CMK (cell line): ENCODE results near the gene RFPL4AL1.
A peak's percentile ranks its signal among the peaks of the same experiment; 100 is the strongest.
"Not testable (repeated sequence)": the region's sequence is repeated elsewhere in the genome, so short reads cannot be mapped to it uniquely, and the experiment has no call there.

ENCODE experiments used
- DNase-seq: peaks from one replicate; pipeline ENCODE4 v3.0.0-alpha.2; 2010; ENCODE audit warnings: low read depth

The RFPL4AL1 gene

DNA sequence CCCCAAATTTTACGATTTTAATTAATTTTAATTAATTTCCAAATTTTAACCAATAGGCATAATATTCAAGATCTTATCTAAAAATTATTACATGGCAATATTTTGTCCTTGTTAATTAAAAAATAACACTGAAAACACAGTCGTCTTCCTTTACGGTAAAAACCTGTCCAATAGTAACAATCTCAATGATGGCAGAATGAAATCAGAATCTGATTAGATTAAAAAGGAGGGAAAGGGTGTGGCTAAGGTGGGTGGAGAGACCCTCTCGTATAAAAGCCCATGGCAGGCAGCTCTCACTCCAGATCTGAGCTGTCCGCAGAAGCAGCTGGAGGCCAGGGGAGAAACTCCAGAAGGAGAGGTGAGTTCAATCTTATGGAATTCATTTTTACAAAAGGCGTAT, at the start of gene RFPL4AL1:
TSS of gene RFPL4AL1 (plus strand) at position 301 of the 400 bp plus-strand sequence. CDS start 2,687 bp downstream, outside the sequence.
- DNase-seq, result not testable (repeated sequence)

DNA sequence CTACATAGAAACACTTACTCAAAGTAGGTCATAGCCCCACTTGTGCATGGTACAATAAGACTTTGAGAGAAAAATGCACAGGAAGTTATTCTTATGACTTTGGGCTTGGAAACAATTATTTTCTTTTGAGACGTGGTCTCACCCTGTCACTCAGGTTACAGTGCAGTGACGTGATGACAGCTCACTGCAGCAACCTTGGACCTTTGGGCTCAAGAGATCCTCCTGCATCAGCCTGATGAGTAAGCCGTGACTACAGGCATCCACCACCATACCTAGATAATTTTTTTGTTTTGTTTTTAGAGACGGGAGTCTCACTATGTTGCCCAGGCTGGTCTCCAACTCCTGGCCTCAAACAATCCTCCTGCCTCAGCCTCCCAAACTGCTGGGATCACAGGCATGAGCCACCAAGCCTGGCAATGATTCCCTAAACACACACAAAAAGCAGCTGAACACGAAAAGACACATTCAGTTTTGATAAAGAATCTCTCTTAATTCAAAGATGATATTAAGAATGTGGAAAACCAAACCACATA, 48.6 kb upstream of the RFPL4AL1 start:
- no peak for DNase-seq

GRCh38 chr19:55720801-55721200, 48.1 kb upstream of the RFPL4AL1 start:
- DNase-seq, result no peak

DNA sequence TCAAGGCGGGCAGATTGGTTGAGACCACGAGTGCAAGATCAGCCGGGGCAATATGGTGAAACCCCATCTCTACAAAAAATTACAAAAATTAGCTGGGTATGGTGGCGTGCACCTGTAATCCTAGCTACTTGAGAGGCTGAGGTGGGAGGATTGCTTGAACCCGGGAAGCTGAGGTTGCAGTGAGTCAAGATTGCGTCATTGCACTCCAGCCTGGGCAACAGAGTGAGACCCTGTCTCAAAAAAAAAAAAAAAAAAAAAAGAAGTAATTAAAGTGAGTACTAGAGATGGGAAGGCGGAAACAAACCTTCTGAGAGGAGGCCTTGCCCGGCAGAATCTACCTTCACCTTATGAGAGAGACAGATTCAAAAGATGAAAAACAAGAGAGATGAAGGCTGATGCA, 45.4 kb upstream of the RFPL4AL1 start:
- no peak for DNase-seq

GRCh38 chr19:55730378-55730777, 38.5 kb upstream of the RFPL4AL1 start:
- not testable (repeated sequence) for DNase-seq

GRCh38 chr19:55738302-55738701, 30.6 kb upstream of the RFPL4AL1 start, which contains the start of gene NLRP9:
Gene NLRP9, minus strand, starts transcription at chr19:55738402. Its CDS starts 28 bp downstream, at chr19:55738374.
- DNase-seq, result no peak

GRCh38 chr19:55750715-55751114, 18.2 kb upstream of the RFPL4AL1 start:
- no peak for DNase-seq

- DNase-seq, result no peak
Measured at GRCh38 chr19:55753401-55753800, 15.5 kb upstream of the RFPL4AL1 start.

DNA sequence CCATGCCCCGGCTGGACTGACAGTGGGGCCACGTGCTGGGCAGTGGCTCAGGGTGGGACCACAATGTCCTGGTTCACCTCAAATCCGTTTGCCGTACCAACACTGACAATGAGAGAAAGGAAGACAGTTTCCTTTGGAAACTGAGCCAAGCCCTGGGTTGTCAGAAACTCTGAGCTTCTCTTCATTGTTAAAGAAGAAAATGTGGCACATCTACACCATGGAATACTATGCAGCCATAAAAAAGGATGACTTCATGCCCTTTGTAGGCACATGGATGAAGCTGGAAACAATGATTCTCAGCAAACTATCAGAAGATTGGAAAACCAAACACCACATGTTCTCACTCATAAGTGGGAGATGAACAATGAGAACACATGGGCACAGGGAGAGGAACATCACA, 12.1 kb upstream of the RFPL4AL1 start:
- DNase-seq, result not testable (repeated sequence)

- DNase-seq, result not testable (repeated sequence)
Measured at GRCh38 chr19:55758797-55759196, 10.1 kb upstream of the RFPL4AL1 start, which contains the start of gene RFPL4A. Gene RFPL4A, plus strand, starts transcription at chr19:55759097. Its CDS starts 2,704 bp downstream, at chr19:55761801.

DNA sequence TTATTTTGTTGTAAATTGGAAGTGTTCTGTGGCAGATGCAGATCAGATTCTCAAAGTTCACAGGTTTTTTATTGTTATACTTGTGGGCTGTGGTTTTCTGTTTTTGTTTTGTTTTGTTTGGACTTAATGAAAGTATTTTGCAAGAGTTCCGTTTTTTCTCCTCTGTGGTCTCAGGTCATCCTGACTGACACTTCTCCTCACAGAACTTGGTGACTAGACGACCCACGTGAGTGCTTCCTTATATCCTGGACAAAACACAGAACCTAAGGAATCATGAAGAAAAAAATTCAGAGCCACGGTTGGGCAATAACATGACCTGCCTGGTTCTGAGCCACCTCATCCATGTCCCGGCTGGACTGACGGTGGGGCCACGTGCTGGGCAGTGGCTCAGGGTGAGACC, 2.5 kb upstream of the RFPL4AL1 start:
- no peak for DNase-seq

DNA sequence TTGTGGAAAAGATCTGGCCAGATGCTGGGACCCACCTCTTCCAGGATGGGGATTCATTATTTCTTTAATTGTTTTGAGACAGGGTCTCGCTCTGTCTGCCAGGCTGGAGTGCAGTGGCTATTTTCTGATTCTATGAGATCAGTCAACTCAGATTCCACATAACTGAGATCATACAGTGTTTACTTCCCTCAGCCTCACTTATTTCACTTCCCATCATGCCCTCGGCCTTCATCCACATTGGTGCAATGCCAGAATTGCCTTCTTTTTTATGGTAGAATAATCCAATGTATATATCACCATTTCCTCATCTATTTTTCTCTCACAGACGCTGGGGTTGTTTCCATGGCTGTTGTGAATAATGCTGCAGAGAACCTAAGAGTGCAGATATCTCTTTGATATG, 714 bp downstream of the RFPL4AL1 start:
- not testable (repeated sequence) for DNase-seq

GRCh38 chr19:55777528-55777927, 8.6 kb downstream of the RFPL4AL1 start:
- no peak for DNase-seq

DNA sequence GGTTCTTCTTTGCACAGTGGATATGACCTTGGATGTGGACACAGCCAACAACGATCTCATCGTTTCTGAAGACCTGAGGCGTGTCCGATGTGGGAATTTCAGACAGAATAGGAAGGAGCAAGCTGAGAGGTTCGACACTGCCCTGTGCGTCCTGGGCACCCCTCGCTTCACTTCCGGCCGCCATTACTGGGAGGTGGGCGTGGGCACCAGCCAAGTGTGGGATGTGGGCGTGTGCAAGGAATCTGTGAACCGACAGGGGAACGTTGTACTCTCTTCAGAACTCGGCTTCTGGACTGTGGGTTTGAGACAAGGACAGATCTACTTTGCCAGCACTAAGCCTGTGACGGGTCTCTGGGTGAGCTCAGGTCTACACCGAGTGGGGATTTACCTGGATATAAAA, 9.4 kb downstream of the RFPL4AL1 start:
- no peak for DNase-seq

- DNase-seq, result no peak
Measured at GRCh38 chr19:55781112-55781511, 12.2 kb downstream of the RFPL4AL1 start.

GRCh38 chr19:55795021-55795420, 26.1 kb downstream of the RFPL4AL1 start:
- no peak for DNase-seq

GRCh38 chr19:55801416-55801815, 32.5 kb downstream of the RFPL4AL1 start:
- DNase-seq, result no peak

DNA sequence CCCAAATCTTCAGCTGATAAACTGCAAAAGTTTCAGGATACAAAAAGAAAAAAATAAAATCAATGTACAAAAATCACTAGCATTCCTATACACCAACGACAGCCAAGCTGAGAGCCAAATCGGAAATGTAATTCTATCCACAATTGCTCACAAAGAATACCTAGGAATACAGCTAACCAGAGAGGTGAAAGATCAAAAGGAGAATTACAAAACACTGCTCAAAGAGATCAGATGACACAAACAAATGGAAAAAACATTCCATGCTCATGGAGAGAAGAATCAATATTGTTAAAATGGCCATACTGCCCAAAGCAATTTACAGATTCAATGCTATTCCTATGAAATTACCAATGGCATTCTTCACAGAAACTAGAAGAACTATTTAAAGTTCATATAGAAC, 33.4 kb downstream of the RFPL4AL1 start:
- DNase-seq, result no peak

DNA sequence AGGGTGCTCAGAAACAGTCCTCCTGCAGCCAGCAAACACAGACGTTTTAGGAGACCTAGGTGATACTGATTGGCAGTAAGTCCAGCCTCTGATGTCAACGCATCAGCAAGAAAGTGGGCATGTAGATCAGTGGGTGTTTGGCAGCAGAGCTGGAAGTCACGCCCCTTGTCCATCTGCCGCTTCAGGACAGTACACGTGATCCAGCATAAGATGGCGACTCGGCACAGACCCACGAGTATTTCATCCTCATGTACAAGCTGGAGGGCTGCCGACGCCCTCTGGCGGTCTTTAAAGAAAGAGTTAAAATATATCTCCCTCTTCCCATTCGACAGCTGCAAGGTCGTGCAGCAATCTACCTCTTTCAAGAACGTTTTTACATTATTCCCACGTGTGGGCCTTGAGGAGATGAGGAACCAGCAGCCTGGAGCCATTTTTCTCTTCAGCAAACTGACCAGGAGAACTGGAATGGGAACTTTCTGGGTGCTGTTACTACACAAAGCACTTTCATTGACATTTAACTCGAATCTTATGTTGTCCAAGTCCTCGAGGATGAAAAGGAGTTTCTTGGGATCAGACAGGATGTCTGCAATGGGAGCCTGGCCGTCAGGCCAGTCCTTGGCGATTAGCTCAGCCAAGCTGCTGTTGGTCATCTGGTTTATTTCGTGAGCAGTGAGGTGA, 40.6 kb downstream of the RFPL4AL1 start:
- DNase-seq, result peak; percentile 92

- DNase-seq, result no peak
Measured at GRCh38 chr19:55811340-55811739, 42.4 kb downstream of the RFPL4AL1 start.

- DNase-seq, result no peak
Measured at GRCh38 chr19:55812449-55812848, 43.5 kb downstream of the RFPL4AL1 start.

DNA sequence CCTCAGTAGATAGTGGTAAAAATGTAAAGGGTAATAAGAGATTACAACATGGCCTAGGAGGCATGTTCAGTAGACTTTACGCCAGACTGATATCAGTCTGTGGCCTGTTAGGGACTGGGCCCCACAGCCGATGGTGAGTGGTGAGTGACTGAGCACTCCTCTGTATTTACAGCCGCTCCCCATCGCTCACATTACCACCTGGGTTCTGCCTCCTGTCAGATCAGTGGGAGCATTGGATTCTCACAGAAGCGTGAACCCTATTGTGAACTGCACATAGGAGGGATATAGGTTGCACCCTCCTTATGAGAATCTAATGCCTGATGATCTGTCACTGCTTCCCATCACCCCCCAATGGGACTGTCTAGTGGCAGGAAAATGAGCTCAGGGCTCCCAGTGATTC, 45.0 kb downstream of the RFPL4AL1 start:
- no peak for DNase-seq

GRCh38 chr19:55820037-55820436, 51.1 kb downstream of the RFPL4AL1 start:
- DNase-seq, result no peak
